Parathyroid adenoma (tissue), 2 donors: Measurements from ENCODE around the gene SFXN5.

Experiments
- H2AFZ ChIP-seq: fragments of 300-600 bp; sonication (generic); one replicate; pipeline ENCODE4 v1.7.0; 2017; ENCODE audit warnings: antibody characterized with exemption, mild to moderate bottlenecking
- H3K27ac ChIP-seq: fragments of 300-600 bp; sonication (generic); one replicate; pipeline ENCODE4 v1.7.0; 2017
- H3K27me3 ChIP-seq: fragments of 300-600 bp; sonication (generic); one replicate; pipeline ENCODE4 v1.7.0; 2017; ENCODE audit warnings: low read length; ENCODE audit not compliant: control insufficient read depth, insufficient read depth
- H3K36me3 ChIP-seq: fragments of 300-600 bp; sonication (generic); one replicate; pipeline ENCODE4 v1.7.0; 2017; ENCODE audit warnings: low read length; ENCODE audit not compliant: control insufficient read depth, insufficient read depth
- H3K4me1 ChIP-seq: fragments of 300-600 bp; sonication (generic); one replicate; pipeline ENCODE4 v1.7.0; 2017; ENCODE audit warnings: control low read depth
- H3K4me2 ChIP-seq: fragments of 300-600 bp; sonication (generic); one replicate; pipeline ENCODE4 v1.7.0; 2017; ENCODE audit warnings: low read length
- H3K4me3 ChIP-seq: fragments of 300-600 bp; sonication (generic); one replicate; pipeline ENCODE4 v1.7.0; 2017; ENCODE audit warnings: low read depth, low read length
- H3K79me2 ChIP-seq: fragments of 300-600 bp; sonication (generic); one replicate; pipeline ENCODE4 v1.7.0; 2017; ENCODE audit warnings: control low read depth
- H3K9ac ChIP-seq: fragments of 300-600 bp; sonication (generic); one replicate; pipeline ENCODE4 v1.7.0; 2017; ENCODE audit warnings: mild to moderate bottlenecking
- H3K9me3 ChIP-seq: fragments of 300-600 bp; sonication (generic); one replicate; pipeline ENCODE4 v1.7.0; 2017; ENCODE audit warnings: low read length; ENCODE audit not compliant: control insufficient read depth
- CTCF ChIP-seq: fragments of 300-600 bp; sonication (generic); IDR thresholded peaks from one replicate; pipeline ENCODE4 v1.7.0; 2017; ENCODE audit warnings: antibody characterized with exemption, mild to moderate bottlenecking
- donor health status: primary hyperparathyroidism.

The SFXN5 gene

GRCh38 chr2:73020657-73021370 lies 50.7 kb downstream of the SFXN5 start:
- H3K36me3 ChIP-seq: no peaks in the 10 kb centered on the region
- H3K9ac ChIP-seq: no peak overlapping the region
- H3K27ac ChIP-seq: no peak overlapping the region
- no peaks in the 10 kb centered on the region for H3K79me2 ChIP-seq
- H3K9me3 ChIP-seq: no peaks in the 10 kb centered on the region
- no peak overlapping the region for H3K4me3 ChIP-seq
- H3K27me3 ChIP-seq: no peaks in the 10 kb centered on the region
- no peak overlapping the region for H2AFZ ChIP-seq
- no peak overlapping the region for H3K4me2 ChIP-seq
- TF ChIP-seq CTCF: no peak
- H3K4me1 ChIP-seq: no peaks in the 10 kb centered on the region

GRCh38 chr2:73020306-73020656 lies 51.2 kb downstream of the SFXN5 start:
- Histone ChIP-seq H3K9me3 (no peaks in the 10 kb centered on the region), H3K4me2 (no peak overlapping the region), H3K4me1 (no peaks in the 10 kb centered on the region), H3K27me3 (no peaks in the 10 kb centered on the region), H3K4me3 (no peak overlapping the region), H3K9ac (no peak overlapping the region), H3K27ac (no peak overlapping the region), H3K36me3 (no peaks in the 10 kb centered on the region), H3K79me2 (no peaks in the 10 kb centered on the region), H2AFZ (no peak overlapping the region)
- TF ChIP-seq CTCF: no peak

- Histone ChIP-seq H3K4me2 (no peak overlapping the region), H3K4me3 (no peak overlapping the region), H2AFZ (no peak overlapping the region), H3K9ac (no peak overlapping the region), H3K27me3 (no peaks in the 10 kb centered on the region), H3K36me3 (no peaks in the 10 kb centered on the region), H3K79me2 (no peaks in the 10 kb centered on the region), H3K4me1 (no peaks in the 10 kb centered on the region), H3K27ac (no peak overlapping the region), H3K9me3 (no peaks in the 10 kb centered on the region)
- no peak for TF ChIP-seq CTCF
Measured at GRCh38 chr2:73018188-73018825, 53.2 kb downstream of the SFXN5 start.

- Histone ChIP-seq H3K9me3 (no peaks in the 10 kb centered on the region), H3K79me2 (no peaks in the 10 kb centered on the region), H3K4me2 (no peak overlapping the region), H3K4me1 (no peaks in the 10 kb centered on the region), H3K36me3 (no peaks in the 10 kb centered on the region), H3K27me3 (no peaks in the 10 kb centered on the region), H3K4me3 (no peak overlapping the region), H3K9ac (no peak overlapping the region), H2AFZ (no peak overlapping the region), H3K27ac (no peak overlapping the region)
- TF ChIP-seq CTCF: no peak
Measured at GRCh38 chr2:73013936-73014335, 57.6 kb downstream of the SFXN5 start.
